Stimulated activated CD4-positive, alpha-beta T cell treated with anti-CD3 and anti-CD28 coated beads, TNF-alpha, amount 100 ng/mL, for 48 hours (primary cell): ENCODE measurements around the gene ARHGEF38.
A peak's percentile ranks its signal among the peaks of the same experiment; 100 is the strongest.

Experiments used
- DNase-seq, 3 donors: peaks; one replicate each; pipeline ENCODE4 v3.0.0-alpha.2; 2020; ENCODE audit warnings: low read depth in 3 of 3

The ARHGEF38 gene

DNA sequence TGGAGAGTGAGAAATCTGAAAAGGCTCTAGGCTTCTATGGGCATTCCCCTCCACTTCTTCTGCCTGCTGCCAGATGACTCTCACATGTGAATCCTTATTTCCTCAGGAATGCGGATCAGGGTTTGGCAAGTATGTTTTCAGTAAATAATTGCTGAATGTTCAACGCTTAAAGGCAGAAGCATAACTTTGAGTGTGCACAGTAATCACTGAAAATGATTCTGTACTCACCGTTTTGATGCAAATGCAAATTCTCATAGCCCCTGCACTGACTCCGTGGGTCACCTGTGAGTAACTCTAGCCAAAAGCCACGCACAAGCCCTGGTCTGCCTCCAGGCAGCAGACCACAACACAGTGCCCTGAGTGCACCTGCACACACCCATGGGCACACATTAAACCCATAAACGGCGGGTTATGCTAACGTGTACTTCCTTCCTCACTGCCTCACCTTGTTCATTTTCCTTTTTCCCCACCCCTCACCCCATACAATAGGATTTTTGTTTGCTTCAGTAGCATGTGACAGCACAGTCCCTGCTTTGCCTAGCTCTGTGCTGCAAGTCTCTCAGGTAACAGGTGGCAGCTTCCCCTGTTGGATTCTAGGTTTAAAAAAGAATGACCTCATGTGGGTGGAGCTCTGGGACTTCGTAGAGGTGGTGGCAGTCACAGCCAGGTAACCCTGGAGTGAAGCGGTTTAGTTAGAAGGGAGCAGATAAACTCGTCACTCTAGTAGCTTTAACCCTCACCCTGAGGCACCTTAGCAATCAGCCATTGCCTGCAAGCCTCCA is at the start of gene ARHGEF38:
ARHGEF38 (plus strand) TSS at position 656 of the 782 bp plus-strand sequence. CDS start 146 bp downstream, outside the sequence.
- DNase-seq: no peak

- DNase-seq: no peak
These were observed 48.9 kb upstream of the ARHGEF38 start for GRCh38 chr4:105503484-105503883.

DNA sequence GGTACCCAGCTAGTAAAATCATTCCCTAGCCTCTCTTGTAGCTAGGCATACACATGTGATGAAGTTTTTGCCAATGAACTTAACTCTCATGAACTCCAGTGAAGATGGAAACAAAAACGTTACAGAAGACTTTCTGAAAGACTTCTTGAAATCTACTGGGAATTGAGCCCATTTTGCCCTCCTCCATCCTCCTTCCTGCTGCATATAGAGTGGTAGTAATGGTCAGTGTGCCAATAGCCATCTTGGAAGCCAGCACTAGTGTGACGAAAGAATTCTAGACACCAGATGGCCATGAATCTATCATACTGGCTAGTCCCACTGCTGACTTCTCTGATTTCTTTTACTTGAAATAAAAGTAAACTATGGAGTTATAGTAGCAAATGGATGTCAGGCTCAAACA is 47.7 kb upstream of the ARHGEF38 start:
- DNase-seq: no peak

DNA sequence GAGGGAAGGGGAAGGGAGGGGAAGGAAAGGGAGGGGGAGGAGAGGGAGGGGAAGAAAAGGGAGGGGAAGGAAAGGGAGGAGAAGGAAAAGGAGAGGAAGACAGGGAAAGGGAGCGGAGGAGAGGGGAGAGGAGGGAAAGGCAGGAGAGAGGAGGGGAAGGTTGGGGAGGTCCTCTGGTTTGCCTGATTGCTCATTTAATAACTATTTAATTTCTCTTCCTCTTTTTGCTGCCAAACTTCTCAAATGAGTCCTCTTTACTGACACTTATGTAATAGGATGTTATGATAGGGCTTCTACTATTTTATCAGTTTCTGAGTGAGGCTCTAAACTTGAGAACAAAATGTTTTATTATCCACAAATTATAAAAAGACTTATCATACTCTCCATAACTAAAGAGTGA is 43.1 kb upstream of the ARHGEF38 start:
- no peak for DNase-seq

DNA sequence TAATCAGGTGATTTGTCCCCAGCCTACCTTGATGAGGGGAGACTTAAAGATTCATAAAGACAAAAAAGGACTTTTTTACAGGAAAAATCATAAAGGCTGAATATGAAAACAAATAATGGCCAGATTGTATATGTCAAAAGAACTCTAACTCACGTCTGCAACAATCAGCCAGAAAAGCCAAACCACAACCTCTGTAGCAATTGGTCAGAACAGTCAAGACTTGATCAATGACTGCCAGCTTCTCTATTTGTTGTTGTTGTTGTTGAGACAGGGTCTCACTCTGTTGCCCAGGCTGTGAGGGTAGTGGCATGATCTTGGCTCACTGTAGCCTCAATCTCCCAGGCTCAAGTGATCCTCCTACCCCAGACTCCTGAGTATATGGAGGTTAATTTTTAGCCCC is 42.7 kb upstream of the ARHGEF38 start:
- no peak for DNase-seq

- DNase-seq: no peak
These were observed 42.2 kb upstream of the ARHGEF38 start for GRCh38 chr4:105510245-105510644.

GRCh38 chr4:105520819-105521790 is 31.3 kb upstream of the ARHGEF38 start:
- DNase-seq: peak in 1 of 3 donors; percentile 1

DNA sequence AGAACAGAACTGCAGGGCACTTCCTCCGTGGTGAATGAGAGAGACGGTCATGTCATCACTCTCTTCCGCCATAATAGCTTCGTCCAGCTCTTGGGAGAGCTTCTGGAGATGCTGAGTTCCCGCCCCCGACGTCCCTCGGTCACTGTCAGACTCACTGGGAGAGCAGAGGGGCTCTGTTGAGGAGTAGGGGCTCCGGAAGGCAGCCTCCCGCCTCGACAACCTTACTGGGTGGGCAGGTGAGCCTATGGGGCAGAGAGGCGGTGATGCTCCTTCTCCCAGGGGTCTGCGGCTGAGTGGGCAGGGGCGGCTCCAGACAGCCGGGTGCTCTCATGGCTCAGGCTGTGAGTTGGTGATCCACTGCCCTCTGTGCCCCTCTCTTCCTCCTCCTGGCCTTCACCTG is 25.8 kb upstream of the ARHGEF38 start:
- no peak for DNase-seq

DNA sequence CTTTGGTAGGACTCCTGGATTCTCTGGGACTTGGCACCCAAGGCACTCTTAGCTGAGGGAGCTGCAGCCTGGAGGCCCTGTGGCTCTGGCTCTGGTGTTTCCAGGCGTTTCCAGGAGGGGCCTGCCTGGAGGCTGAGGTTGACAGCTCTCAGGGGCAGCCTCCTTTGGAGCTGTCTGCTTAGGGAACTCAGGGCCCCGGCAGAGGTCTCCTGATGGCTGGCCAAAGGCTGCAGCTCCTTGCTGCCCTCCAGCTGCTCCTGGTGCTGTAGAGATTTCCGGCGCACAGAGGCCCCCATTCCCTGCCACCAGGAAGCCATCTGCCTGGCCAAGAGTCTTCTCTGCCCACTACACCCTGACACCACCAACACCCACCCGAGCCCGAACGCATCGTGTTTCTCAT is 25.3 kb upstream of the ARHGEF38 start:
- no peak for DNase-seq

GRCh38 chr4:105536601-105537000 is 15.8 kb upstream of the ARHGEF38 start:
- no peak for DNase-seq

DNA sequence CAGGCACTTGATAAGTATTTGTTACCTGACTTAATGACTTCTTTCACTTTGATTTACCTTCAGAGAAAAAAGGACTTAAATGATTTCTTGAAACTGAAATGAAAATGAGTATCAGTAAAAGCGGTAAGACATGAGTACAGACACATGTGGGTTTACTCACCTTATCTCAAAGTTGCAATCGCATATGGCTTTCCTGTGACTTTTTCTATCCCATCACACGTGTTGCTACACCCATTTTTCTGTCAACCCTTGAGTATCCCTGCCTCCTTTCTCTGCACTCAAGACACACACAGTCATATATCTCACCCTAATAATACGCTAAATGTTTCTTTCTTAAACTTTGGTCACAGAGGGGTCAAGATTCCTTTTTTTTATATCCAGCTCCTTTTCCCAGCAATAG is 11.0 kb upstream of the ARHGEF38 start:
- DNase-seq: no peak

GRCh38 chr4:105542039-105542438 is 10.4 kb upstream of the ARHGEF38 start:
- no peak for DNase-seq

DNA sequence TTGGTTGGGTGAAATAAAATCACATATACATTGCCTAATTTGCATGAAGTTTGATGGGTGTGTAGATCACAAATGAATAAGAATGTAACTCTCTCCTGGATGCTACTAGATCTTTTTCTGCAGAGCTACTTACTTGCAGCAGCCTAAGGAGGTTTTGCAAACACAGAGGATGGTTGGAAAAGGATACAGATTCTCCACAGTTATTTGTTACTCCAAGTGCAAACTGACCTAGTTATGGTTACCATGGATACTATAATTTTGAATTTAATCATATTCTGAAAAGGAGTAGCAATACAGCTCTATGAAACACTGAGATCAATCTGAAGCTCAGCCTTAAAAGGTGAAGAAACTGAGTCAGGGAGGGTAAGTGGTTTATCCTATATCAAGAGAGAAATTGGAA is 9.1 kb upstream of the ARHGEF38 start:
- no peak for DNase-seq

GRCh38 chr4:105543881-105544280 is 8.5 kb upstream of the ARHGEF38 start:
- DNase-seq: no peak

- no peak for DNase-seq
These were observed 7.7 kb upstream of the ARHGEF38 start for GRCh38 chr4:105544520-105545286.

DNA sequence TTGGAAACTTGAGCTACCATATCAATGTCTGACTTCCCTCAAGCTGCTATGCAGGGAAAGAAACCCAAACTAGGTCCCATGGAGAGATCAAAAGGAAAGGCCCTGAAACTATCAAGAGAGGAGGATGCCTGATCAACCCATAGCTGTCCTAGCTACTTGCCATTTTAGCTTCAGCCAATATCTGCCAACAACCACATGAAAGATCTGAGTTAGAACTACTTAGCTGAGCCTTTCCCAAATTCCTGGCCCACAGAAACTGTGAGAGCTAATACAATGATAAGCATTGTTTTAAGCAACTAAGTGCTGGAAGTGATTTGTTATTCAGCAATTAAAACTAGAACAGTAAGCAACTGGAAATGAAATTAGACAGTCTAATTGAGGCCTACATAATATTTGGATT is 6.3 kb upstream of the ARHGEF38 start:
- DNase-seq: no peak

GRCh38 chr4:105547769-105548168 is 4.7 kb upstream of the ARHGEF38 start:
- DNase-seq: no peak

DNA sequence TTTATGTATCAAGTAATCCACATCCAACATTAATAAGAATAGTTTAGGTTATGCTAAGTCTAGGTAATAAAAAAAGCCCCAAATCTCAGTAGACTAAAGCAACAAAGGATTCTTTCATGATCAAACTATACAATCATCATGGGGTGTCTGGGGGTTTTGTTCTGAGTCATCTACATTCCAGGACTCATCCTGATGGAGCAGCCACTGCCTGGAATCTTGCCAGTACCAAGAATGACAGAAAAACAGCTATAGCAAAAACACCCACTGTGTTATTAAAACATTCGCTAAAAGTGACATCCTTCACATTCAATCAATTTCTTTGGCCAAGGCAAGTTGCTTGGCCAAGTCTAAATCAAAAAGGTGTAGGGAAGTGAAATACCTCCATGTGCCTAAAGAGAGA is 3.9 kb upstream of the ARHGEF38 start:
- no peak for DNase-seq

DNA sequence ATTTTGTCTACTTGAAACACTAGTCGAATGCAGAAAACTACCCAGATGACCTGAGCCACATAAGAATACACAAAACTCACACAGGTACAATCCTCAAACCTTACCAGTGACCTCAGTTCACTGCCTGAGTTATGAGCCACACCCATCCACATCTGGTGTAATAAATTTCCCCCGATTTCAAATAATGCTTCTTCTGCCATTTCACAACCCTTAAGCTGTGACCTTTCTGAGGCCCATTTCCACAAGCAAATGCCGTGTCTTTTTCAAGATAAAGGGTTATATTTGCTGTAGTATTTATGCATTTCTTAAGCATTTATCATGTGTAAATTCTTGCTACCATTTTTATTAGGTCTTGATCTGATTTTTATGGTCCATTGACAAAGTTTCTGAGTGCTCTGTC is 1.8 kb upstream of the ARHGEF38 start:
- DNase-seq: no peak

DNA sequence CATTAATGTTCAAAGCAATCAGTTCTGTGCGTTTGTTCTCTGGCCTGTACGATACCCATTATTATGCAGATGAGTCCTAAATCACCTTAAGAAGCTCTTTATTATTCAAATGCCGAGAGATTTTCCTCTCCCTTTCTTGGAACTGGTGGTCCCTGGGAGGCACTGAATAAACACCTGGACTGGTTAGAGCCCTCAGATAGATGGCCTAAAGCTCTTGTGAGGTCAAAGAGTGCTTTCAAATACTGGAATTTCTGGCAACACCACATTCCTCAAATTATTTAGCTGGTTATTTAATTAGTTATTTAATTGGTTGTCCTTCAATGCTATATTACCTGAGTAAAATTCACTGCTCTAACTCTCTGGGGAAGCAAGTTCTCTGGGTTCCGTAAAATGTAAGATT is 3.0 kb downstream of the ARHGEF38 start:
- no peak for DNase-seq

DNA sequence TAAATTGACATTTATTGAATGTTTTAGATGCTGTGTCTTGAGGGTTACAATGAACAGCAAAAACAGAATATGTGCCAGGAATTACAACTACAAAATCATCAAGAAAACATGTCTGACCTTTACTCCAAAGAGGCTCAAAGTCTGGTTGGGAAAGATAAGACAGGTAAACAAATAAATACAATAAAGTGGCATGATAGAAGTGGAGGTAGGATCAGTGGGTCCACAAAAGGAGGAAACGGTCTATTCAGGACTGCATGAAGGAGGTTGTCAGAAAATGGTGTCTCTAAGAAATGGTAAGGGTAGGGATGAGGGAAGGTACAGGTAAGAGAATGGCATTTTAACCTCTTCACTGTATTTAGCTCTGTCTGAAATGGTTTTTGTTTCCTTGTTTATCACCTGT is 3.8 kb downstream of the ARHGEF38 start:
- no peak for DNase-seq

GRCh38 chr4:105558277-105558676 is 5.9 kb downstream of the ARHGEF38 start:
- no peak for DNase-seq
